ENCODE data around the gene CUTC. TPM values are rescaled to one million over a fixed set of nuclear protein-coding genes. Genes with fewer than 3 reads are reported as not detected.
"Not testable (repeated sequence)": the region's sequence is repeated elsewhere in the genome, so short reads cannot be mapped to it uniquely, and the experiment has no call there.

The CUTC gene
- total and polyA plus RNA-seq, 4 donors: 16.3 to 23.9 (median 19.2) TPM

DNA sequence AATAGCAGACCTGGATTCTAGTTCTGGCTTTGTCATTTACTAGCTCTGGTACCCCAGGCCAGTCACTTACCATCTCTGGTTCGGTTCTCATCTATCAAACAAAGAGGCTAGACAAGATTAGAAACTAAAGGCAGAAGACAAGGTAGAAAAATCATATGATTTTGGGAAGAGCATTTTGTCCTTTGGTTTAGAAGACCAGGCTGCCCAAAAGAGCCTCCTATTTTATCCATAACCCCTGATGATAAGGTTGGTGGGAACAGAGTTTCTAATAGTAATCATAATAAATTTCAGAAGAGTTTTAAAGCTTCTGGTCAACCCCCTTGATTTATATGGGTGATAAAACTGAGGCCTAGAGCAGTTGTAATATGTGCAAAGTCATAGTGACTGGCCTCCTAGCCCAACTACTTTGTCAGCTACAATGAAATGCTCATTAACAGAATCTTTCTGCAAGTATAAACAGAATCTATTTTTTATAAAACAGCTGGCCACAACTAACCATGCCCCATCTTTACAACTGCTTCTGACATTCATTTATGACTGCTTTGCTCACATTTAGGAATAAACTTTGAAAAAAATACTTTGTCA is 23.5 kb upstream of the CUTC start:
- WGBS (ENCODE audit: insufficient coverage): no CpG with 5 or more reads among the region's 1 CpG
- H3K27ac ChIP-seq (ENCODE audit: low read depth, low read length): no peak overlapping the region

GRCh38 chr10:99709480-99710229 is 22.4 kb upstream of the CUTC start:
- Histone ChIP-seq H3K36me3 (ENCODE audit: control insufficient read depth, insufficient read depth, low read length) (peaks cover 13% of the 10 kb centered on the region), H3K27me3 (ENCODE audit: control insufficient read depth, insufficient read depth, low read length) (no peaks in the 10 kb centered on the region), H3K27ac (ENCODE audit: low read depth, low read length) (no peak overlapping the region), H3K9me3 (ENCODE audit: control insufficient read depth, insufficient read depth, low read length) (no peaks in the 10 kb centered on the region), H3K4me1 (ENCODE audit: control insufficient read depth, insufficient read depth, low read length) (no peaks in the 10 kb centered on the region), H3K4me3 (ENCODE audit: low read depth, low read length) (no peak overlapping the region)
- no peak for DNase-seq (ENCODE audit: low read depth in 4 of 6, low spot score in 6 of 6)
- WGBS (ENCODE audit: insufficient coverage): 64% methylated on average over 3 of the region's 4 CpGs

More for the DNA sequence above, 23.5 kb upstream of the CUTC start:
- Histone ChIP-seq H3K9me3 (ENCODE audit: control insufficient read depth, insufficient read depth, low read length) (no peaks in the 10 kb centered on the region), H3K4me1 (ENCODE audit: control insufficient read depth, insufficient read depth, low read length) (no peaks in the 10 kb centered on the region), H3K36me3 (ENCODE audit: control insufficient read depth, insufficient read depth, low read length) (peaks cover 21% of the 10 kb centered on the region), H3K4me3 (ENCODE audit: low read depth, low read length) (no peak overlapping the region), H3K27me3 (ENCODE audit: control insufficient read depth, insufficient read depth, low read length) (no peaks in the 10 kb centered on the region)
- DNase-seq (ENCODE audit: low read depth in 4 of 6, low spot score in 6 of 6): no peak

DNA sequence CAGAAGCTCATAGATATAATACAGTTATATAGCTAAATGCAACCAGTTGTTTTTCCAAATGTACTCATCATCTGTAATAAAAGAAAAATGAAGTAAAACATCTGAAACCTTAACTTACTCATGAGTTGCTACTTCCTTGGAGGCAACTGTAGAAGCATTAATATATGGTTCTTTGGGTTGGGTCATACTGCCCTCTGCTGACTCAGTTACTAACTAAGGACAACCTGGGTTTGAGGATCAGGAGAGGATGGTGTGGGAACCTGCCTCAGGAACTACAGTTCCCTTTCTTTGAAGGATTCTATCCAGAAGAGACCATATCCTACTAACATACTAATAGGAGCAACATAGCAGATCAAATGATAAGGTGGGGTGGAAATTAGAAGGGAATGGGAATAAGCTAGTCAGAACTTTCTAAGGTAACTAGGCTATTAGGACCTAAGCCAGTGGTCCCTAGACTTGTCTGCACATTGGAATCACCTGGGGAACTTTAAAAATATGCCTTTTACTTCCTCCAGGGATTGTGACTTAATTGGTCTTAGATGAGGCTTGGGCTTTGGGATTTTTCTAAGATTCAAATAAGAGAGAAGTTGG is 20.8 kb upstream of the CUTC start:
- Histone ChIP-seq H3K9me3 (ENCODE audit: control insufficient read depth, insufficient read depth, low read length) (no peaks in the 10 kb centered on the region), H3K27me3 (ENCODE audit: control insufficient read depth, insufficient read depth, low read length) (no peaks in the 10 kb centered on the region), H3K36me3 (ENCODE audit: control insufficient read depth, insufficient read depth, low read length) (peaks cover 17% of the 10 kb centered on the region), H3K4me3 (ENCODE audit: low read depth, low read length) (no peak overlapping the region), H3K4me1 (ENCODE audit: control insufficient read depth, insufficient read depth, low read length) (no peaks in the 10 kb centered on the region), H3K27ac (ENCODE audit: low read depth, low read length) (no peak overlapping the region)
- peak in 4 of 6 donors; percentile 1 to 71 (median 34) for DNase-seq (ENCODE audit: low read depth in 4 of 6, low spot score in 6 of 6)

DNA sequence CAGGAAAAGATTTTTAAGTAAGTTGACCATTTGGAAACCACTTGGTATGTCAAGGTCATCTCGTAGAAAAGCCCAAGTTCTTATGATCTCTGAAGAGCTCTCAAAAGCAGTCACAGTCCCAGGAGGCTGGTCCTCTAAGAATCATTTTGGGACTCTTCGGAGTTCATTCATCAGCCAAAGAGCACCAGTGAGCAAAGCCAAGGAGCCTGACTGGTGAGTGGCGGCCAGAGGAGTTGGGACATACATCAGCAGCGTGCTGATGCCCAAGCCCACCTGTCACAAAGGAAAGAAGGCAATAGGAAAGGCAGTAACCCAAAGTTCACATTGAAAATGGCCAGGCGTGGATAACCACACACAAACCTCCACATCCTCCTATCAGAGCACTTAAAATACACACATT is 17.6 kb upstream of the CUTC start:
- WGBS (ENCODE audit: insufficient coverage): 98% methylated on average over 5 of the region's 5 CpGs

DNA sequence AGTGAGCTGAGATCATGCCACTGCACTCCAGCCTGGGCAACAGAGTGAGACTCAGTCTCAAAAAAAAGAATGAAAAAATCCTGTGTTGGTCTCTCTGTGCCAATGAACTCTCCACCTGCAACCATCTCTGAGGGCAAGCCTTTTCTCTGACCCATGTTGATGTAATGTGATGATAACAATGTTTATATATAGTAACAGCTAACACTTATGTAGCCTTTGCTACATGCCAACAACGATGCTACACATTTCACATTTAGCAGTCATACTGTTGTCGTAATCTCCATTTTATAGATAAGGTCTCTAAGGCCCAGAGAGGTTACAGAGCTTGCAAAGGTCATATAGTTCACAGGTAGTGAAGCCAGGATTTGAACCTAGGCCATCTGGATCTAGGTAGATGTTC is 11.6 kb upstream of the CUTC start:
- WGBS (ENCODE audit: insufficient coverage): no CpG with 5 or more reads among the region's 2 CpGs
- peaks cover 52% of the 10 kb centered on the region for H3K36me3 ChIP-seq (ENCODE audit: control insufficient read depth, insufficient read depth, low read length)
- no peaks in the 10 kb centered on the region for H3K27me3 ChIP-seq (ENCODE audit: control insufficient read depth, insufficient read depth, low read length)

More for the DNA sequence above, 17.6 kb upstream of the CUTC start:
- H3K4me1 ChIP-seq (ENCODE audit: control insufficient read depth, insufficient read depth, low read length): no peaks in the 10 kb centered on the region
- DNase-seq (ENCODE audit: low read depth in 4 of 6, low spot score in 6 of 6): no peak
- H3K27me3 ChIP-seq (ENCODE audit: control insufficient read depth, insufficient read depth, low read length): no peaks in the 10 kb centered on the region
- peaks cover 33% of the 10 kb centered on the region for H3K36me3 ChIP-seq (ENCODE audit: control insufficient read depth, insufficient read depth, low read length)
- no peaks in the 10 kb centered on the region for H3K9me3 ChIP-seq (ENCODE audit: control insufficient read depth, insufficient read depth, low read length)
- H3K27ac ChIP-seq (ENCODE audit: low read depth, low read length): no peak overlapping the region
- no peak overlapping the region for H3K4me3 ChIP-seq (ENCODE audit: low read depth, low read length)

GRCh38 chr10:99730026-99730425 is 2.0 kb upstream of the CUTC start:
- Histone ChIP-seq H3K27ac (ENCODE audit: low read depth, low read length) (no peak overlapping the region), H3K27me3 (ENCODE audit: control insufficient read depth, insufficient read depth, low read length) (no peaks in the 10 kb centered on the region), H3K4me1 (ENCODE audit: control insufficient read depth, insufficient read depth, low read length) (peaks cover 9% of the 10 kb centered on the region), H3K4me3 (ENCODE audit: low read depth, low read length) (no peak overlapping the region), H3K36me3 (ENCODE audit: control insufficient read depth, insufficient read depth, low read length) (peaks cover 15% of the 10 kb centered on the region), H3K9me3 (ENCODE audit: control insufficient read depth, insufficient read depth, low read length) (no peaks in the 10 kb centered on the region)
- no peak for DNase-seq (ENCODE audit: low read depth in 4 of 6, low spot score in 6 of 6)
- 91% methylated on average over 1 of the region's 1 CpG for WGBS (ENCODE audit: insufficient coverage)

More for the DNA sequence above, 11.6 kb upstream of the CUTC start:
- Histone ChIP-seq H3K9me3 (ENCODE audit: control insufficient read depth, insufficient read depth, low read length) (no peaks in the 10 kb centered on the region), H3K4me1 (ENCODE audit: control insufficient read depth, insufficient read depth, low read length) (no peaks in the 10 kb centered on the region), H3K4me3 (ENCODE audit: low read depth, low read length) (no peak overlapping the region), H3K27ac (ENCODE audit: low read depth, low read length) (no peak overlapping the region)
- DNase-seq (ENCODE audit: low read depth in 4 of 6, low spot score in 6 of 6): no peak

GRCh38 chr10:99731306-99732032 is 565 bp upstream of the CUTC start:
- Histone ChIP-seq H3K4me1 (ENCODE audit: control insufficient read depth, insufficient read depth, low read length) (peaks cover 9% of the 10 kb centered on the region), H3K4me3 (ENCODE audit: low read depth, low read length) (peak overlapping the region; percentile 91), H3K36me3 (ENCODE audit: control insufficient read depth, insufficient read depth, low read length) (peaks cover 7% of the 10 kb centered on the region), H3K27me3 (ENCODE audit: control insufficient read depth, insufficient read depth, low read length) (no peaks in the 10 kb centered on the region), H3K9me3 (ENCODE audit: control insufficient read depth, insufficient read depth, low read length) (no peaks in the 10 kb centered on the region), H3K27ac (ENCODE audit: low read depth, low read length) (peak overlapping the region; percentile 89)
- WGBS (ENCODE audit: insufficient coverage): 0% methylated on average over 14 of the region's 16 CpGs
- no peak for DNase-seq (ENCODE audit: low read depth in 4 of 6, low spot score in 6 of 6)

DNA sequence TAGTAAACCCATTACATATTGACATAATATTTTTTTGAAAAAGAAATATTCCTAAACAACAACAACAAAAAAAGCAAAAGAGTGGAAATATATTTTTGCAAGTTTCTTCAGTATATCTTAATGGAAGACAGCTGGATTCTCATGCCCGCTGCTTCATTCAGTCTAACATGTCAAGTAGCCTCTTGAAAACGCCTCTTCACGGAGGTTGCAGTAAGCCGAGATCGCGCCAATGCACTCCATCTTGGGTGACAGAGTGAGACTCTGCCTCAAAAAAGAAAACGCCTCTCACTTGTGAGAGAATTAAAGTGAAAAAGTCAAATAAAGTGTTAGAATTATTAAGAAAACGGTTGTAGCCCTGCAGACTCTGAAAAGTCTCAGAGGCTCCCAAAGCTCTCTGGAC is 1.3 kb downstream of the CUTC start:
- H3K36me3 ChIP-seq (ENCODE audit: control insufficient read depth, insufficient read depth, low read length): peaks cover 7% of the 10 kb centered on the region
- no peaks in the 10 kb centered on the region for H3K27me3 ChIP-seq (ENCODE audit: control insufficient read depth, insufficient read depth, low read length)
- no peak overlapping the region for H3K27ac ChIP-seq (ENCODE audit: low read depth, low read length)
- no peak for DNase-seq (ENCODE audit: low read depth in 4 of 6, low spot score in 6 of 6)
- H3K4me3 ChIP-seq (ENCODE audit: low read depth, low read length): no peak overlapping the region
- H3K9me3 ChIP-seq (ENCODE audit: control insufficient read depth, insufficient read depth, low read length): no peaks in the 10 kb centered on the region
- WGBS (ENCODE audit: insufficient coverage): 86% methylated on average over 7 of the region's 8 CpGs
- H3K4me1 ChIP-seq (ENCODE audit: control insufficient read depth, insufficient read depth, low read length): peaks cover 9% of the 10 kb centered on the region

DNA sequence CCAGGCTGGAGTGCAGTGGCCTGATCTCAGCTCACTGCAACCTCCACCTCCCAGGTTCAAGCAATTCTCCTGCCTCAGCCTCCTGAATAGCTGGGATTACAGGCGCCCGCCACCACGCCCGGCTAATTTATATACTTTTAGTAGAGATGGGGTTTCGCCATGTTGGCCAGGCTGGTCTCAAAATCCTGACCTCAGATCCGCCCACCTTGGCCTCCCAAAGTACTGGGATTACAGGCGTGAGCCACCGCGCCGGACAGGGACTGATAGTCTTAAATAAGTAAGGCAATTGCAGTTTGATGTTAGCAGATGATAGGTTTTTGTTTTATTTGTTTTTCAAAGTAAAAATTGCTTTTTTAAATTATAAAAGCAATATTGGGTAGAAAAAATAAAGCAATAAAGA is 2.1 kb downstream of the CUTC start:
- H3K9me3 ChIP-seq (ENCODE audit: control insufficient read depth, insufficient read depth, low read length); H3K4me1 ChIP-seq (ENCODE audit: control insufficient read depth, insufficient read depth, low read length); DNase-seq (ENCODE audit: low read depth in 4 of 6, low spot score in 6 of 6); H3K36me3 ChIP-seq (ENCODE audit: control insufficient read depth, insufficient read depth, low read length); H3K27ac ChIP-seq (ENCODE audit: low read depth, low read length); H3K27me3 ChIP-seq (ENCODE audit: control insufficient read depth, insufficient read depth, low read length); H3K4me3 ChIP-seq (ENCODE audit: low read depth, low read length): not testable (repeated sequence)
- WGBS (ENCODE audit: insufficient coverage): 90% methylated on average over 3 of the region's 10 CpGs

Data from spinal cord (tissue), 10 donors.